ENCODE results near the gene SERGEF.

DNA sequence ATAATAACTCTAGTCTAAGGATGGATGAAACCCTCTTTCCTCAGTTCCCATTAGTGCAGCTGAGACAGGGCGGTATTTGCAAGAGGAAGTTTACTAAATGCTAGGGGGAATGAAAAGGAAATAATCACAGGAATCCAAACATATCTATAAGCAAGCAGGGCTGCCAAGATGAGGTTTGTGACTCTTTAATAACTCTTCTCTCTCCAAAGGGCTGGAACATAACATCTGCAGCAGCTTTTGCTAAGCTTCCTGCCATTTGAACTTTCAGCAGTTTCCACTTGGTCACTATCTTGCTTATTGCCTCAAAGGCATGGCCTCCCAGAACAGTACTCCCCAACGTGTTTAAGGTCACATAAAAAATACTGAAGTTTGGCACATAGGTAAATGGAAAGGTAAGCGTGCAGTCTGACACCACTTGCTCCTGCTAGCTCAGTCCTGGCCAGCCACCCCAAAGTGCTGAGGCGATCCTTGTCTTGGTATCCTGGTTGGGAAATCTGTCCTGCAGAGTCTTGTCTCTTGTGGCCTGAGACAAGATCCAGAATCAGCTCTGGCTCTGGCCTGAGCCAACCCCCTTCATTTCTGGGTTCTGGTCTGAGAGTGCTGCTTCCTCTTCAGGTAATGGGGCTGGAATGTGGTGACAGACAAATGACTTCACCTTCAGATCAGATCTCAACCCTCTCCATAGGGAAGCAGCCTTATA is 196.5 kb downstream of the SERGEF start:
- no peak for TF ChIP-seq POLR2A (IDR thresholded peaks at IDR 0.05)
- TF ChIP-seq, protein P1, sequence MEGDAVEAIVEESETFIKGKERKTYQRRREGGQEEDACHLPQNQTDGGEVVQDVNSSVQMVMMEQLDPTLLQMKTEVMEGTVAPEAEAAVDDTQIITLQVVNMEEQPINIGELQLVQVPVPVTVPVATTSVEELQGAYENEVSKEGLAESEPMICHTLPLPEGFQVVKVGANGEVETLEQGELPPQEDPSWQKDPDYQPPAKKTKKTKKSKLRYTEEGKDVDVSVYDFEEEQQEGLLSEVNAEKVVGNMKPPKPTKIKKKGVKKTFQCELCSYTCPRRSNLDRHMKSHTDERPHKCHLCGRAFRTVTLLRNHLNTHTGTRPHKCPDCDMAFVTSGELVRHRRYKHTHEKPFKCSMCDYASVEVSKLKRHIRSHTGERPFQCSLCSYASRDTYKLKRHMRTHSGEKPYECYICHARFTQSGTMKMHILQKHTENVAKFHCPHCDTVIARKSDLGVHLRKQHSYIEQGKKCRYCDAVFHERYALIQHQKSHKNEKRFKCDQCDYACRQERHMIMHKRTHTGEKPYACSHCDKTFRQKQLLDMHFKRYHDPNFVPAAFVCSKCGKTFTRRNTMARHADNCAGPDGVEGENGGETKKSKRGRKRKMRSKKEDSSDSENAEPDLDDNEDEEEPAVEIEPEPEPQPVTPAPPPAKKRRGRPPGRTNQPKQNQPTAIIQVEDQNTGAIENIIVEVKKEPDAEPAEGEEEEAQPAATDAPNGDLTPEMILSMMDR (IDR thresholded peaks at IDR 0.05) = no peak

All from body of pancreas (tissue), 4 donors.